SK-N-SH (cell line): ENCODE measurements around the gene CTNNA3.

Experiments used
- FOXM1 ChIP-seq: IDR thresholded peaks from 2 replicates; pipeline ENCODE4 v1.4.0; 2012; ENCODE audit warnings: low read depth, mild to moderate bottlenecking
- MEF2A ChIP-seq: IDR thresholded peaks from 2 replicates; pipeline ENCODE4 v1.4.0; 2012; ENCODE audit warnings: low read depth, borderline replicate concordance
- RAD21 ChIP-seq: IDR thresholded peaks from 2 replicates; pipeline ENCODE4 v1.6.1; 2012; ENCODE audit warnings: mild to moderate bottlenecking, low read length
- REST ChIP-seq: IDR thresholded peaks from 2 replicates; pipeline ENCODE4 v1.6.1; 2012; ENCODE audit warnings: mild to moderate bottlenecking, low read depth, low read length, moderate library complexity
- SIN3A ChIP-seq: IDR thresholded peaks from 2 replicates; pipeline ENCODE4 v1.6.1; 2012; ENCODE audit warnings: low read depth, mild to moderate bottlenecking, low read length, moderate library complexity, borderline replicate concordance
- SMC3 ChIP-seq: IDR thresholded peaks from 2 replicates; pipeline ENCODE4 v1.6.1; 2012; ENCODE audit warnings: low read depth, low read length, improper control_type of control experiment
- TAF1 ChIP-seq: IDR thresholded peaks from 2 replicates; pipeline ENCODE4 v1.6.1; 2012; ENCODE audit warnings: low read depth, mild to moderate bottlenecking, low read length, moderate library complexity, borderline replicate concordance
- TCF12 ChIP-seq: IDR thresholded peaks from 2 replicates; pipeline ENCODE4 v1.4.0; 2012
- TEAD4 ChIP-seq: IDR thresholded peaks from 2 replicates; pipeline ENCODE4 v1.4.0; 2012; ENCODE audit warnings: mild to moderate bottlenecking, borderline replicate concordance; ENCODE audit not compliant: insufficient read depth
- ZBTB33 ChIP-seq: IDR thresholded peaks from 2 replicates; pipeline ENCODE4 v1.4.0; 2012; ENCODE audit warnings: low read depth, borderline replicate concordance
- TF ChIP-seq, protein P1 (sequence below): fragments of 200-600 bp; sonication (generic); IDR thresholded peaks from 2 replicates; pipeline ENCODE4 v1.6.1; 2017; ENCODE audit warnings: antibody characterized with exemption, mild to moderate bottlenecking, moderate library complexity
- TF ChIP-seq, protein P2 (sequence below): fragments of 150-350 bp; IDR thresholded peaks from 2 replicates; pipeline ENCODE4 v1.6.1; 2016; ENCODE audit warnings: mild to moderate bottlenecking, low read depth, low read length
- TF ChIP-seq, protein P3 (sequence below): IDR thresholded peaks from 2 replicates; pipeline ENCODE4 v1.4.0; 2012; ENCODE audit warnings: low read depth
- TF ChIP-seq, protein P4 (sequence below): IDR thresholded peaks from 2 replicates; pipeline ENCODE4; 2012

DNA sequence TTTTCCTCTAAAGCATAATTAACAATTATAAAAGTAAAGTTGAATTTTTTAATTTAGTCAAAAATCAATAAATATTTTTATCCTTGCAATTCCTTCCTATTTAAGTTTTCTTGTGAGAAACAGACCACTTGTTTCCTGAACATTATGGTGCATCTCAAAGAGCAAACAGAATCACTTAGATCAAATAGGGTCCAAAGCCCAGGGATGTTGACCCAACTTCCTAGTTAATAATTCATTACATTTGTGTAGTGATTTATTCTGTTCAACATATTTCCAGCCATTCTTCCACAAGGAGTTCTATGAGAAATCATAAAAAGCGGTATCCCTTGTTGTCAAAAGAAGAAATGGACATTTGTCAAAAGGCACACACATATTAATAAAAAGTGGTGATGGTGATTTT lies 454.5 kb downstream of the CTNNA3 start:
- TF ChIP-seq ZBTB33, result no peak
- TF ChIP-seq, protein P1, sequence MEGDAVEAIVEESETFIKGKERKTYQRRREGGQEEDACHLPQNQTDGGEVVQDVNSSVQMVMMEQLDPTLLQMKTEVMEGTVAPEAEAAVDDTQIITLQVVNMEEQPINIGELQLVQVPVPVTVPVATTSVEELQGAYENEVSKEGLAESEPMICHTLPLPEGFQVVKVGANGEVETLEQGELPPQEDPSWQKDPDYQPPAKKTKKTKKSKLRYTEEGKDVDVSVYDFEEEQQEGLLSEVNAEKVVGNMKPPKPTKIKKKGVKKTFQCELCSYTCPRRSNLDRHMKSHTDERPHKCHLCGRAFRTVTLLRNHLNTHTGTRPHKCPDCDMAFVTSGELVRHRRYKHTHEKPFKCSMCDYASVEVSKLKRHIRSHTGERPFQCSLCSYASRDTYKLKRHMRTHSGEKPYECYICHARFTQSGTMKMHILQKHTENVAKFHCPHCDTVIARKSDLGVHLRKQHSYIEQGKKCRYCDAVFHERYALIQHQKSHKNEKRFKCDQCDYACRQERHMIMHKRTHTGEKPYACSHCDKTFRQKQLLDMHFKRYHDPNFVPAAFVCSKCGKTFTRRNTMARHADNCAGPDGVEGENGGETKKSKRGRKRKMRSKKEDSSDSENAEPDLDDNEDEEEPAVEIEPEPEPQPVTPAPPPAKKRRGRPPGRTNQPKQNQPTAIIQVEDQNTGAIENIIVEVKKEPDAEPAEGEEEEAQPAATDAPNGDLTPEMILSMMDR, result no peak
- TF ChIP-seq TEAD4, result no peak
- no peak for TF ChIP-seq RAD21
- TF ChIP-seq, protein P2, sequence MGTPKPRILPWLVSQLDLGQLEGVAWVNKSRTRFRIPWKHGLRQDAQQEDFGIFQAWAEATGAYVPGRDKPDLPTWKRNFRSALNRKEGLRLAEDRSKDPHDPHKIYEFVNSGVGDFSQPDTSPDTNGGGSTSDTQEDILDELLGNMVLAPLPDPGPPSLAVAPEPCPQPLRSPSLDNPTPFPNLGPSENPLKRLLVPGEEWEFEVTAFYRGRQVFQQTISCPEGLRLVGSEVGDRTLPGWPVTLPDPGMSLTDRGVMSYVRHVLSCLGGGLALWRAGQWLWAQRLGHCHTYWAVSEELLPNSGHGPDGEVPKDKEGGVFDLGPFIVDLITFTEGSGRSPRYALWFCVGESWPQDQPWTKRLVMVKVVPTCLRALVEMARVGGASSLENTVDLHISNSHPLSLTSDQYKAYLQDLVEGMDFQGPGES, result no peak
- TF ChIP-seq, protein P3, sequence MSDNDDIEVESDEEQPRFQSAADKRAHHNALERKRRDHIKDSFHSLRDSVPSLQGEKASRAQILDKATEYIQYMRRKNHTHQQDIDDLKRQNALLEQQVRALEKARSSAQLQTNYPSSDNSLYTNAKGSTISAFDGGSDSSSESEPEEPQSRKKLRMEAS, result no peak
- TF ChIP-seq TAF1, result no peak
- no peak for TF ChIP-seq SMC3
- TF ChIP-seq SIN3A, result no peak
- no peak for TF ChIP-seq MEF2A
- no peak for TF ChIP-seq TCF12
- TF ChIP-seq REST, result no peak
- TF ChIP-seq, protein P4, sequence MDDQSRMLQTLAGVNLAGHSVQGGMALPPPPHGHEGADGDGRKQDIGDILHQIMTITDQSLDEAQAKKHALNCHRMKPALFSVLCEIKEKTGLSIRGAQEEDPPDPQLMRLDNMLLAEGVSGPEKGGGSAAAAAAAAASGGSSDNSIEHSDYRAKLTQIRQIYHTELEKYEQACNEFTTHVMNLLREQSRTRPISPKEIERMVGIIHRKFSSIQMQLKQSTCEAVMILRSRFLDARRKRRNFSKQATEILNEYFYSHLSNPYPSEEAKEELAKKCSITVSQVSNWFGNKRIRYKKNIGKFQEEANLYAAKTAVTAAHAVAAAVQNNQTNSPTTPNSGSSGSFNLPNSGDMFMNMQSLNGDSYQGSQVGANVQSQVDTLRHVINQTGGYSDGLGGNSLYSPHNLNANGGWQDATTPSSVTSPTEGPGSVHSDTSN, result no peak
- TF ChIP-seq FOXM1, result no peak
